Measurements from ENCODE around the gene RHOXF2.

Gene RHOXF2

DNA sequence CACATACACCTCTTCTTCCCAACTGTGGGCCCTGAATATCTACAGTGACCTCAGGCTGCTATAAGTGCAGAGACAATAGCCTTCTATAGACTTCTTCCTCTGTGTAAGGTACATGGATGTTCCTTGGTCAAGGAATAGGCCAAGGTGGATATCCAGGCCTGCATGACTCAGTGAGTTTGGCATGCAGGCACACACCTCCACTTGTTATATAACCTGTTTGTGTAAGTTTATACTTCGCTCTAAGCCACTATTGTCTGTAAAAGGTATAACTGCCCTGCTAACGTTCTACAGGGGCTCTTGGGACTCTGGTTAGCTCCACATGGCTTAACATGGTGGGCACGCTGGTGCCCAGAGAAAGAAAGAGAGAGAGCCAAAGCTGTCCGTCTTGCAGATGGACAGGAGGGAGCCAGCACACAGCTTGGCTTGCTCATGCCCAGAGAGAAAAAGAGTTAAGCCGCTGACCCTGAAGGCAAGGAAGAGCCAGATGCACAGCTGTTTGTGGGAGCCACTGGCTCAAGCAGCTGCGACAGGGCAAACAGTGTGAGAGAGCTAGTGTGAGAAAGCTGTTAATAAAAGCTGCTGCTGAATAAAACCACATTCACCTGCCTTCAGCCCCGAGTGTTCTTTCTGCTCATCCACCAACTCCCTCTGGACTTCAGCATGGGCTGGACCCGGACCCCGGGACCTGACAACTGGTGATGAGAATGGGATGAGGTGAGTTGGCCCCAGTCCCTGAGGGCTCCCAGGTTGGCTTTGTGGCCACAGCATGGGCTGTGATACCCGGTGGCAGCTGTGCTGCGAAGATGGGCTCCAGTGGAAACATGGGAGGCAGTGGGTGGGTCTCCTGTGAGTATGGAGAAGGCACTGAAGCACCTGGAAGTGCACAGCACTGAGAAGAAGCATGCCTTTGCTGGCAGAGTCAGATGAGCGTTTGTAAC is 47.7 kb downstream of the RHOXF2 start:
- DNase-seq = no peak

DNA sequence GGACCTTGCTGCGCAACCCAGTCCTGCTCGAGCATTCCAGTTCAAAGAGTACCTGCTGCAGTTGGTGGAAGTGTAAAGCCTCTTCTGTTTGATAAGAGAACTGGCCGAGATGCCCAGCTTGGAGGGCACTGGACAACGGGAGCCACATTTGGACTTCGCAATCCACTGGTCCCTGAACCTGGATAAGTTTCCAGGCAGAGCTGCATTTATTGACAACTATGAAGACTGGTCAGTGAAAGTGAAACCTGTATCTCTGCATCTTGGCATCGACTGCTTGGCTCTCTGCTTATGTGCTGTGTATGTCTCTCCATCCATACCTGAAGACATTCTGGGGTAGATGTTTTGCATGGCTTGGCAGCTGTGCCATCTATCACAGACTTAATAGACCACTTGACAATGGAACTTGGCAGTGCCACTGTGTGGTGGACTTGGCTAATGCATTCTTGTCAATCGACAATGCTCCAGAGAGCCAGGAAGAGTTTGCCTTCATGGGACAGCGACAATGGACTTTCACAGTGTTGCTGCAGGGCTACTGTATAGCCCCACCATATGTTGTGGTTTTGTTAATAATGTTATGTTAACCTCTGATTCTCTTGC is 48.7 kb downstream of the RHOXF2 start:
- DNase-seq = peak; percentile 0

DNA sequence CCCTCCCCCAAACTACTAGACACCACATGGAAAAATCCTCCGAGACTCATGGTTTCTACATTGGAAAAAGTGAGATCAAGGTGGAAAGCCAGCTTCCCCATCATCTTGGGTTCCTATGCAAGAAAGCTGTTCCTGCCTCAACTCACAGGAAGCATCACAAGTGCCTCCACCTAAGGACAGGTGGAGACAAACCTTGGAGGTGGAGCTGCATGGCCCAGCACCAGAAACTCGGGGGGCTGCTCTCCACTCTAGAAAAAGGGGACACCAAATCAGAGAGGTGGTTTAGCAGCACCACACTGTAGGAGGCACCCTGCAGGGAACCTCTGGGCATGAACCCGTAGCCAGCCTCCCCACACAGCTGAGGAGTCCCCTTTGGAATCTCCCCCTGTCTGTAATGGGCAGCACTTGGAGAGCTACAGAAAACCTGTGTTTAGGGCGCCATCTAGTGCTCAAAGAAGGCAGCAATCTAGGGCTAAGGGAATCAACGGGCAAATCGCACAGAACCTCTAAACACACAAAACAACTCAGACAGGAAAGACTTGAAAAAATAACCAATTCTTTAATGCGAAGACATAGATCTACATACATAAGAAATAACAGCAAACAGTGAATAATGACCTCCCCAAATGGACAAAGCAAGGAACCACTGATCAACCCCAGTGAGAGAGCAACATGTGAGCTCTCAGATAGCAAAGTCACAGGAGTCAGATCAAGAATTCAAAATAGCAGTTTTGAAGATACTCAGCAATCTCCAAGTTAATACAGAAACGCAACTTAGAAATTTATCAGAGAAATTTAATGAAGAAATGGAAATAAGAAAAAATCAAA is 55.2 kb downstream of the RHOXF2 start:
- peak; percentile 23 for DNase-seq

Data from NCI-H1105 (cell line).